Neural cell (in vitro differentiated cells): ENCODE data around the gene LRRC14B. TPM values are rescaled to one million over a fixed set of nuclear protein-coding genes. Genes with fewer than 3 reads are reported as not detected.

Experiments used
- H2AFZ ChIP-seq: fragments of 200-600, 300-800 bp; sonication (generic), shearing (Covaris generic); 2 replicates; pipeline ENCODE4 v1.6.0; 2014; ENCODE audit warnings: low read depth, mild to moderate bottlenecking, antibody characterized with exemption, low read length, moderate library complexity
- H3F3A ChIP-seq: fragments of 200-600 bp; shearing (Covaris generic); 2 replicates; pipeline ENCODE4 v1.6.1; 2016; ENCODE audit warnings: mild to moderate bottlenecking, moderate library complexity, mixed read lengths, antibody characterized with exemption, low read length; ENCODE audit not compliant: insufficient read depth, poor library complexity, severe bottlenecking
- H3K27ac ChIP-seq: fragments of 200-600, 300-800 bp; sonication (generic), shearing (Covaris generic); 2 replicates; pipeline ENCODE4 v1.5.1; 2014; ENCODE audit warnings: mild to moderate bottlenecking, low read length, moderate library complexity
- H3K27me3 ChIP-seq: fragments of 300-800, 200-600 bp; sonication (generic), shearing (Covaris generic); 2 replicates; pipeline ENCODE4 v1.6.0; 2014; ENCODE audit warnings: mild to moderate bottlenecking, low read depth, low read length, moderate library complexity; ENCODE audit not compliant: insufficient read depth
- H3K36me3 ChIP-seq: fragments of 300-800, 200-600 bp; sonication (generic), shearing (Covaris generic); 2 replicates; pipeline ENCODE4 v1.5.1; 2014; ENCODE audit warnings: mild to moderate bottlenecking, antibody characterized with exemption, low read length, moderate library complexity; ENCODE audit not compliant: insufficient read depth
- H3K4me2 ChIP-seq: fragments of 300-800, 200-600 bp; sonication (generic), shearing (Covaris generic); 2 replicates; pipeline ENCODE4 v1.6.0; 2014; ENCODE audit warnings: mild to moderate bottlenecking, low read length
- H3K4me3 ChIP-seq: fragments of 300-800, 200-600 bp; sonication (generic), shearing (Covaris generic); 2 replicates; pipeline ENCODE4 v1.5.1; 2014; ENCODE audit warnings: mild to moderate bottlenecking, low read length, moderate library complexity
- H3K79me2 ChIP-seq: fragments of 200-600 bp; shearing (Covaris generic); replicated peaks from 2 replicates; pipeline ENCODE4 v1.6.0; 2014; ENCODE audit warnings: mild to moderate bottlenecking, low read length, moderate library complexity; ENCODE audit not compliant: insufficient read depth
- H3K9ac ChIP-seq: fragments of 300-800, 200-600 bp; sonication (generic), shearing (Covaris generic); 2 replicates; pipeline ENCODE4 v1.6.1; 2016; ENCODE audit warnings: mild to moderate bottlenecking, low read length, mixed read lengths
- H3K9me2 ChIP-seq: fragments of 200-600 bp; shearing (Covaris generic); 2 replicates; pipeline ENCODE4 v1.6.1; 2016; ENCODE audit warnings: mild to moderate bottlenecking, low read length, mixed read lengths; ENCODE audit not compliant: insufficient read depth
- H3K9me3 ChIP-seq: fragments of 200-600, 300-800 bp; sonication (generic), shearing (Covaris generic); 2 replicates; pipeline ENCODE4 v1.6.1; 2016; ENCODE audit warnings: mild to moderate bottlenecking, mixed run types, low read length, moderate library complexity, mixed read lengths
- H4K20me1 ChIP-seq: fragments of 200-600 bp; shearing (Covaris generic); 2 replicates; pipeline ENCODE4 v1.6.1; 2016; ENCODE audit warnings: mild to moderate bottlenecking, mixed run types; ENCODE audit not compliant: insufficient read depth
- CTCF ChIP-seq: fragments of 450-650 bp; IDR thresholded peaks from 2 replicates; pipeline ENCODE4 v1.5.1; 2014; ENCODE audit warnings: antibody characterized with exemption, mild to moderate bottlenecking, moderate library complexity; ENCODE audit not compliant: poor library complexity, severe bottlenecking
- EP300 ChIP-seq: fragments of 450-650 bp; conservative IDR thresholded peaks from 2 replicates; pipeline ENCODE4 v1.6.1; 2014; ENCODE audit warnings: antibody characterized with exemption, mild to moderate bottlenecking, moderate library complexity; ENCODE audit not compliant: poor library complexity, severe bottlenecking
- EZH2 ChIP-seq: fragments of 200-600, 300-800 bp; shearing (Covaris generic), sonication (generic); IDR thresholded peaks from 2 replicates; pipeline ENCODE4 v1.6.1; 2014; ENCODE audit warnings: antibody characterized with exemption, low read length, borderline replicate concordance, mild to moderate bottlenecking; ENCODE audit not compliant: insufficient read depth, poor library complexity, severe bottlenecking
- POLR2AphosphoS5 ChIP-seq: IDR thresholded peaks from 2 replicates; pipeline ENCODE4 v1.6.1; 2012
- RAD21 ChIP-seq: fragments of 450-650 bp; conservative IDR thresholded peaks from 2 replicates; pipeline ENCODE4 v1.6.1; 2014; ENCODE audit warnings: antibody characterized with exemption, mild to moderate bottlenecking, moderate library complexity
- REST ChIP-seq: IDR thresholded peaks from 2 replicates; pipeline ENCODE4 v1.6.1; 2012; ENCODE audit warnings: borderline replicate concordance
- SMC3 ChIP-seq: fragments of 450-650 bp; conservative IDR thresholded peaks from 2 replicates; pipeline ENCODE4 v1.6.1; 2014; ENCODE audit warnings: antibody characterized with exemption, mild to moderate bottlenecking, moderate library complexity; ENCODE audit not compliant: poor library complexity
- TAF1 ChIP-seq: IDR thresholded peaks from 2 replicates; pipeline ENCODE4 v1.6.1; 2012; ENCODE audit warnings: low read depth
- polyA plus RNA-seq: library from polyadenylated mRNA; depleted of rRNA; stranded (reverse); fragments of >200 nt; gene quantifications from 2 replicates; pipeline ENCODE4 v1.2.3, GENCODE V29; 2014

The LRRC14B gene
- polyA plus RNA-seq, 1 donor from 2014 or later: not detected

- Histone ChIP-seq H3K79me2 (no peaks in the 10 kb centered on the region), H3K4me3 (no peak overlapping the region), H3K27me3 (no peaks in the 10 kb centered on the region), H3K36me3 (no peaks in the 10 kb centered on the region), H3K9me3 (peaks cover 8% of the 10 kb centered on the region), H3F3A (no peaks in the 10 kb centered on the region), H4K20me1 (no peaks in the 10 kb centered on the region), H3K9ac (no peak overlapping the region), H3K4me2 (no peak overlapping the region), H3K27ac (no peak overlapping the region), H3K9me2 (no peaks in the 10 kb centered on the region), H2AFZ (no peak overlapping the region)
- no peak for TF ChIP-seq REST
- no peak for TF ChIP-seq CTCF
- TF ChIP-seq POLR2AphosphoS5: no peak
- TF ChIP-seq EZH2: no peak
- no peak for TF ChIP-seq SMC3
- no peak for TF ChIP-seq EP300
- TF ChIP-seq RAD21: no peak
- TF ChIP-seq TAF1: no peak
Measured at GRCh38 chr5:143041-143440, 48.3 kb upstream of the LRRC14B start.

- H3K36me3 ChIP-seq: no peaks in the 10 kb centered on the region
- TF ChIP-seq CTCF: no peak
Measured at GRCh38 chr5:144941-145340, 46.4 kb upstream of the LRRC14B start.

More at GRCh38 chr5:144941-145340, 46.4 kb upstream of the LRRC14B start:
- H3K79me2 ChIP-seq: no peaks in the 10 kb centered on the region
- no peaks in the 10 kb centered on the region for H3F3A ChIP-seq
- no peaks in the 10 kb centered on the region for H4K20me1 ChIP-seq
- no peak overlapping the region for H2AFZ ChIP-seq
- no peak overlapping the region for H3K27ac ChIP-seq
- no peak overlapping the region for H3K9ac ChIP-seq
- H3K9me3 ChIP-seq: peaks cover 8% of the 10 kb centered on the region
- no peaks in the 10 kb centered on the region for H3K27me3 ChIP-seq
- H3K9me2 ChIP-seq: no peaks in the 10 kb centered on the region
- H3K4me2 ChIP-seq: no peak overlapping the region
- H3K4me3 ChIP-seq: no peak overlapping the region
